ENCODE measurements around the gene CAPZA1. TPM values are rescaled to one million over a fixed set of nuclear protein-coding genes. Genes with fewer than 3 reads are reported as not detected.

Gene CAPZA1
- total RNA-seq, 4 donors from 2014 or later = 102 to 209 (median 165) TPM

- TF ChIP-seq, protein P1, sequence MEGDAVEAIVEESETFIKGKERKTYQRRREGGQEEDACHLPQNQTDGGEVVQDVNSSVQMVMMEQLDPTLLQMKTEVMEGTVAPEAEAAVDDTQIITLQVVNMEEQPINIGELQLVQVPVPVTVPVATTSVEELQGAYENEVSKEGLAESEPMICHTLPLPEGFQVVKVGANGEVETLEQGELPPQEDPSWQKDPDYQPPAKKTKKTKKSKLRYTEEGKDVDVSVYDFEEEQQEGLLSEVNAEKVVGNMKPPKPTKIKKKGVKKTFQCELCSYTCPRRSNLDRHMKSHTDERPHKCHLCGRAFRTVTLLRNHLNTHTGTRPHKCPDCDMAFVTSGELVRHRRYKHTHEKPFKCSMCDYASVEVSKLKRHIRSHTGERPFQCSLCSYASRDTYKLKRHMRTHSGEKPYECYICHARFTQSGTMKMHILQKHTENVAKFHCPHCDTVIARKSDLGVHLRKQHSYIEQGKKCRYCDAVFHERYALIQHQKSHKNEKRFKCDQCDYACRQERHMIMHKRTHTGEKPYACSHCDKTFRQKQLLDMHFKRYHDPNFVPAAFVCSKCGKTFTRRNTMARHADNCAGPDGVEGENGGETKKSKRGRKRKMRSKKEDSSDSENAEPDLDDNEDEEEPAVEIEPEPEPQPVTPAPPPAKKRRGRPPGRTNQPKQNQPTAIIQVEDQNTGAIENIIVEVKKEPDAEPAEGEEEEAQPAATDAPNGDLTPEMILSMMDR (IDR thresholded peaks at IDR 0.05; ENCODE audit: low read depth) = no peak
Measured at GRCh38 chr1:112712701-112713128, 93.1 kb downstream of the CAPZA1 start.

- TF ChIP-seq, protein P1 (IDR thresholded peaks at IDR 0.05; ENCODE audit: low read depth) = no peak
Measured at GRCh38 chr1:112713466-112714312, 94.1 kb downstream of the CAPZA1 start.

DNA sequence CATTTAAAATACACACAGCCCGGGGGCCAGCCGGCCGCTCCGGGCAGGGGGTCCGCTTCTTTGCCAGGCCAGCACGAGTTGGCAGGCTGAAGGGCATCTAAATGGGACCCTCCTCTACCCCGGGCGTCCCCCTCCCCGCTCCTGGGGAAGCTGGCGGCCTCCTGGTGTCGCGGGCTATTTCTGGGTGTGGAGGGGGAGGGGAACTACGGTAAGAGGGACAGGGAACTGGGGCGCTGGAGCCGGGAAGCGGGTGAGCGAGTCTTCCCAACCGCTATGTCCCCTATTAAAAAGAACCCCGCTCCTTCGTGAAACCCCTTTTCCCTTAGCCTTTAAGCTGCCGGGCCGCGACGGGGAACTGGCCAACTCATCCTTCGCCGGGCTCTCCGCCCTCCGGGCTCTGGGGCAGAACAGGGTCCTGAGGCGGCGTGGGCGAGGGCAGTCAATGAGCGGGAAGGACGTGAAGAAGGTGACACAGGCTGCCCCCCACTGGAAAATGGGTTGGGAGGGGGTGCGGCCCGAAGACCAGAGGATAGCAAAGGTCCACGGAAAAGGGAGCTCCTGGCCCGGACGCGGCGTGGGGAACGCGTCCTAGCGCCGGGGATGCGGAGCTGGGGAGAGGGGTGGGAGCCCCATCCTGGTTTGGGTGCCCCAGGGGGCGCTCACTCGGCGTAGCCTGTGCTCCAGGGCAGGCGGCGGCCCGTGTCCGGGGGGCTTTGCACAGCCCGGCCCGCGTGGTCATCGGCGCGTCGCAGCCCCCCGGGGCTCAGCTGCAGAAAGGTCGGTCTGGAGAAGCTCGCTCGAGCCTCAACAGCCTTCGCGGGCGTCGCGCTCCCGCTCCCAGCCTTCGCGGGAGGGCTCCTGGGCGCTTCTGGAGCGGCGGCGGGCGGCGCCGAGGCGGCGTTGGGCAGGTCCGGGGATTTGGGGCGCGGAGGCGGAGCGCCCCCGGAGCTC is 95.0 kb downstream of the CAPZA1 start:
- TF ChIP-seq, protein P1 (IDR thresholded peaks at IDR 0.05; ENCODE audit: low read depth) = no peak

GRCh38 chr1:112715264-112716053 is 95.8 kb downstream of the CAPZA1 start, which contains the start of gene PPM1J:
Gene PPM1J, minus strand, starts transcription at chr1:112715332. Its CDS starts 31 bp downstream, at chr1:112715301.
- TF ChIP-seq, protein P1 (IDR thresholded peaks at IDR 0.05; ENCODE audit: low read depth) = no peak

DNA sequence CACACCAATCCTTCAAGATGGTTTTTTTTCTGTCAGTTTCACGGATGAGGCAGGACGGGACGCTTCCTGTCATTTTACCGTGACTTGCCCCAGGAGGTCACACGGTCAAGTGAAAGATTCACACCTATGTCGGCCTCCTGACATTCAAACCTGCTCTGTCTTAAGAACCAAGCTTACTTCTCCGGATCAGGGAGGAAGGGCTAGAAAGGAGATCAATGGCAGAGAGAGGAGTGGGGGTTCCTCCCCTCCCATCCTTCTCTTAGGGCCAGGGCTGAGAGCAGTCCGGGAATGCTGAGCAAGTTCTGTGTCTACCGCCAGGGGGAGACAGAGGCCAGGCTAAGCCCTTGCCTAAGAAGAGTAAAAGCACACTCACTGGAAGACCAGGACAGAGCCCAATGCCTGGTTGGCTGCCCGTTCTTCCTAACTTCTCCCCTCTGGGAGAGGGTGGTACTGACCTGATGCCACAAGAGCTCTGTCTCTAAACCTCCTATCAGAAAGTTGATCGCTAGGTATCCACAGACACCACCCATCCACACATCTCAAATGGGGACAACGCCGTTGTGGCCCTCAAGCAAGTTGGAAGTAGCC is 96.6 kb downstream of the CAPZA1 start:
- TF ChIP-seq, protein P1 (IDR thresholded peaks at IDR 0.05; ENCODE audit: low read depth) = no peak

DNA sequence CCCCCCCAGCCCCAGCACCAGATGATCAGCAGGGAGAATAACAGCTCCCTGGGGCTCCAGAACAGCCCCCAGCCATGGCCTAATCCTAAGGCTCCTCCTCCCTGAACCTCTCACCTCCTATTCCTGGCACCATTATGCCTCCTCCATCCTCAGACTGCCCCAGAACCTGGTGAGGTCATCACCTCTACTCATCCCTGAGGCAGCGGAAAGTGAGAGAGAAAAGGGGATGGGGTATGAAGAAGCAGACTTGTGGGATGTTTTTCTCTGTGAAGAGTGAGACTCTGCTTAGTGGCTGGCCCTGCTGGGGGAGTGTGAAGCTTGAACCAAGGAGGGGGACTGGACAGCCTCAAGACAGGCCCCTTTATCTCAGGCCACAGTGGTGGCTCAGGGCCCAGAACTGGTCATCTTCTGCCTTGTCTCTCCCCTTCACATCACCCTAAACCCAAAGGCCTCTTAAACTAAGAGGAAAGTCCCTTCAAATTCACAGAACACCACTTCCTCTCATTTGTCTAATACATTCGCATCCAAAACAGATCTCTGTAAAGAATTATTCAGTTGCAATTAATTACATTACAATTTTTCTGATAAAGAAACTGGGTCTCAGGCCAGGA is 97.7 kb downstream of the CAPZA1 start:
- TF ChIP-seq, protein P1 (IDR thresholded peaks at IDR 0.05; ENCODE audit: low read depth) = no peak
